ENCODE data around the gene OVAAL. TPM values are rescaled to one million over a fixed set of nuclear protein-coding genes. Genes with fewer than 3 reads are reported as not detected.

OVAAL gene
- total RNA-seq, 1 experiment from 2014 or later, result not detected

GRCh38 chr1:180563026-180563827 is 4.5 kb downstream of the OVAAL start:
- intact Hi-C loops (cut with micrococcal nuclease; ENCODE audit: unreplicated experiment), result no loop called here
- BruUV-seq (replicated peaks), result no TSS peak
- POLR2A ChIA-PET, result no interaction called here
- Mint-ChIP-seq H3K9me3 (ENCODE audit: unreplicated experiment) (peaks cover 10% of the 10 kb centered on the region), H3K27ac (ENCODE audit: unreplicated experiment) (peak overlapping the region; percentile 66), H3K4me3 (ENCODE audit: unreplicated experiment) (no peak overlapping the region), H3K36me3 (ENCODE audit: insufficient read depth, unreplicated experiment) (peaks cover 6% of the 10 kb centered on the region), H3K4me1 (ENCODE audit: low read depth, unreplicated experiment) (peaks cover 37% of the 10 kb centered on the region), H3K27me3 (ENCODE audit: insufficient read depth, unreplicated experiment) (no peaks in the 10 kb centered on the region)
- Histone ChIP-seq H3K27me3 (replicated peaks; ENCODE audit: control insufficient read depth, insufficient read depth, low read length) (no peaks in the 10 kb centered on the region), H3K4me1 (peaks cover 41% of the 10 kb centered on the region), H3K4me3 (ENCODE audit: low read depth, low read length) (no peak overlapping the region), H3K9me3 (peaks cover 4% of the 10 kb centered on the region; the same call in 1 of the 2 replicates), H3K36me3 (ENCODE audit: control insufficient read depth, insufficient read depth, low read length) (no peaks in the 10 kb centered on the region)
- peak; percentile 13 to 38 for DNase-seq
- no peak for TF ChIP-seq CTCF (IDR thresholded peaks at IDR 0.05; ENCODE audit: insufficient read depth in 1 of 2, low read depth in 1 of 2, low read length in 1 of 2, severe bottlenecking in 1 of 2, unreplicated experiment in 1 of 2)
- CTCF ChIA-PET, result no interaction called here

DNA sequence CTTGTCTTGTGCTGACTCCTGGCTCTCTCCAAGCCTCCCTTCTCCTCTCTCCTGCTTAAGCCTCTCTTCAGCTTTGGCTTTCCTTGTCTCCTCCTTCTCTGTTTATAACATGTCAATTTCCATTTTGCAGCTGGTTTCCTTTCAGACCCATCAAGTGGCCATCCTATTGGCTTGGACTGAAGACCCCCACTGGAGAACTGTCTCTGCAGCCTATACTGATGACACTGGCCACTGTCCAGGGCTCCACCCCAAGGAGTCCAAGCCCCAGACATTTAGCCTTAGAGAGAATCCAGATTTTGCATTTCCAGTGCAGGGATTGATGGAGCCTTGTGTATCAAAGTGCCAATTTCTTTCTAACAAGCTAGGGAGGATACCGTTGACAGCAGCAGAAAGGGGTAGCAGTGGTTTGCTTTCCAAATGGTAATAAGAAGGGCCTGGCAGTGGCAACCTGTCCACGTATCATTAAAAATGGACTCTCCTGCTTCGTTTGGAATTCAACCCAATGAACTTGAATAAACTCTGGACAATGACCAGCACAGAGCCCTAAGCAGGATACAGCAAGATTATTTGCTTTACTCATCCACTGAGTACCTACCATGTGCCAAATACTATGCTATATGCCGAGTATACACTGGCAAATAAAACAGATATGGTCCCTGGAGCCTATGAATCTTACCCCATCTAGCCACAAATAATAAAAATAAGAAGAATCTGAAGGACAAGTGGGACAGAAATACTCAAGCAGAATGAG is 6.5 kb downstream of the OVAAL start:
- H3K27ac Mint-ChIP-seq (ENCODE audit: unreplicated experiment), result no peak overlapping the region

More for the DNA sequence above, 6.5 kb downstream of the OVAAL start:
- DNase-seq, result no peak
- Mint-ChIP-seq H3K27me3 (ENCODE audit: insufficient read depth, unreplicated experiment) (no peaks in the 10 kb centered on the region), H3K4me3 (ENCODE audit: unreplicated experiment) (no peak overlapping the region), H3K9me3 (ENCODE audit: unreplicated experiment) (peaks cover 10% of the 10 kb centered on the region), H3K4me1 (ENCODE audit: low read depth, unreplicated experiment) (peaks cover 31% of the 10 kb centered on the region), H3K36me3 (ENCODE audit: insufficient read depth, unreplicated experiment) (no peaks in the 10 kb centered on the region)
- BruUV-seq (replicated peaks), result no TSS peak
- Histone ChIP-seq H3K27me3 (replicated peaks; ENCODE audit: control insufficient read depth, insufficient read depth, low read length) (no peaks in the 10 kb centered on the region), H3K4me1 (peaks cover 38% of the 10 kb centered on the region), H3K36me3 (ENCODE audit: control insufficient read depth, insufficient read depth, low read length) (no peaks in the 10 kb centered on the region), H3K4me3 (ENCODE audit: low read depth, low read length) (no peak overlapping the region), H3K9me3 (no peaks in the 10 kb centered on the region)
- no peak for TF ChIP-seq CTCF (IDR thresholded peaks at IDR 0.05; ENCODE audit: insufficient read depth in 1 of 2, low read depth in 1 of 2, low read length in 1 of 2, severe bottlenecking in 1 of 2, unreplicated experiment in 1 of 2)
- intact Hi-C loops (cut with micrococcal nuclease; ENCODE audit: unreplicated experiment), result no loop called here
- POLR2A ChIA-PET, result no interaction called here
- CTCF ChIA-PET, result no interaction called here
